ENCODE results near the gene TRNAU1AP. TPM values are rescaled to one million over a fixed set of nuclear protein-coding genes. Genes with fewer than 3 reads are reported as not detected.
A peak's percentile ranks its signal among the peaks of the same experiment; 100 is the strongest.

TRNAU1AP gene
- total RNA-seq, 1 donor from 2014 or later: 25.5 TPM

GRCh38 chr1:28507646-28508434 lies 45.0 kb upstream of the TRNAU1AP start:
- peak overlapping the region; percentile 98 for H3K27ac Mint-ChIP-seq

GRCh38 chr1:28508435-28508754 lies 44.5 kb upstream of the TRNAU1AP start:
- Mint-ChIP-seq H3K4me1 (peaks cover 57% of the 10 kb centered on the region), H3K27me3 (ENCODE audit: low read depth) (no peaks in the 10 kb centered on the region), H3K9me3 (no peaks in the 10 kb centered on the region), H3K36me3 (peaks cover 39% of the 10 kb centered on the region), H3K27ac (peak overlapping the region; percentile 98), H3K4me3 (peak overlapping the region; percentile 95)
- no peak for TF ChIP-seq CTCF (IDR thresholded peaks at IDR 0.05; ENCODE audit: unreplicated experiment)
- no peak for DNase-seq (ENCODE audit: low spot score in 2 of 2, unreplicated experiment in 2 of 2)

More at GRCh38 chr1:28507646-28508434, 45.0 kb upstream of the TRNAU1AP start:
- no peak for DNase-seq (ENCODE audit: low spot score in 2 of 2, unreplicated experiment in 2 of 2)
- H3K9me3 Mint-ChIP-seq: no peaks in the 10 kb centered on the region
- no peaks in the 10 kb centered on the region for H3K27me3 Mint-ChIP-seq (ENCODE audit: low read depth)
- H3K36me3 Mint-ChIP-seq: peaks cover 39% of the 10 kb centered on the region
- peak overlapping the region; percentile 95 for H3K4me3 Mint-ChIP-seq
- peaks cover 57% of the 10 kb centered on the region for H3K4me1 Mint-ChIP-seq
- TF ChIP-seq CTCF (IDR thresholded peaks at IDR 0.05; ENCODE audit: unreplicated experiment): no peak

- DNase-seq (ENCODE audit: low spot score in 2 of 2, unreplicated experiment in 2 of 2): no peak
- H3K27me3 Mint-ChIP-seq (ENCODE audit: low read depth): no peaks in the 10 kb centered on the region
- H3K4me3 Mint-ChIP-seq: peak overlapping the region; percentile 11
- peaks cover 57% of the 10 kb centered on the region for H3K4me1 Mint-ChIP-seq
- peaks cover 42% of the 10 kb centered on the region for H3K36me3 Mint-ChIP-seq
- no peaks in the 10 kb centered on the region for H3K9me3 Mint-ChIP-seq
- H3K27ac Mint-ChIP-seq: peak overlapping the region; percentile 98
- no peak for TF ChIP-seq CTCF (IDR thresholded peaks at IDR 0.05; ENCODE audit: unreplicated experiment)
Measured at GRCh38 chr1:28509705-28510272, 43.1 kb upstream of the TRNAU1AP start.

- Mint-ChIP-seq H3K9me3 (no peaks in the 10 kb centered on the region), H3K4me1 (peaks cover 54% of the 10 kb centered on the region), H3K36me3 (peaks cover 43% of the 10 kb centered on the region), H3K27ac (peak overlapping the region; percentile 98), H3K27me3 (ENCODE audit: low read depth) (no peaks in the 10 kb centered on the region), H3K4me3 (peak overlapping the region; percentile 11)
- TF ChIP-seq CTCF (IDR thresholded peaks at IDR 0.05; ENCODE audit: unreplicated experiment): no peak
- no peak for DNase-seq (ENCODE audit: low spot score in 2 of 2, unreplicated experiment in 2 of 2)
Measured at GRCh38 chr1:28510273-28510969, 42.5 kb upstream of the TRNAU1AP start.

DNA sequence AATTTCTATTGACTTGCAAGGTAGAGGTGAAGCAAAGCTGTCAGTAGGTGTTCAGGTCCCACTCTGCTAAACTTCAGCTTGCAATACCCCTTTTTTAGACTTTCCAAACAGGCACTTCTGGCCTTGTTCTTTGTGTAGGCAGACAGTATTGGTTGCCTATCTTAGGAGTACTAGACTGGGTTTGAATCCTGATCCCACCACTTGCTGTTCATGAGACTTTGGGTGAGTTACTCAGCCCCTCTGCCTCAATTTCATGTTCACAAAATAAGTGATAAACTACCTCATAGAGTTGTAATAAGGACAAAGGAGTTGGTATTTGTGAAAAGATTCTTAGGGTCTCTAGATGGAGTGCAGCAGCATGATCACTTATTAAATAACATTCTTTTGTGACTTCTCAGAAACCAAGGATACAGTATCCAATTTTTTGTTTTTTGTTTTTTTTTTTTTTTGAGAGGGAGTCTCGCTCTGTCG lies 41.9 kb upstream of the TRNAU1AP start:
- no peak for DNase-seq (ENCODE audit: low spot score in 2 of 2, unreplicated experiment in 2 of 2)
- no peaks in the 10 kb centered on the region for H3K27me3 Mint-ChIP-seq (ENCODE audit: low read depth)
- H3K27ac Mint-ChIP-seq: peak overlapping the region; percentile 98
- H3K36me3 Mint-ChIP-seq: peaks cover 43% of the 10 kb centered on the region
- H3K4me1 Mint-ChIP-seq: peaks cover 50% of the 10 kb centered on the region
- no peak overlapping the region for H3K4me3 Mint-ChIP-seq
- H3K9me3 Mint-ChIP-seq: no peaks in the 10 kb centered on the region
- TF ChIP-seq CTCF (IDR thresholded peaks at IDR 0.05; ENCODE audit: unreplicated experiment): no peak
